ENCODE measurements around the gene PLA2G12A.

Gene PLA2G12A

DNA sequence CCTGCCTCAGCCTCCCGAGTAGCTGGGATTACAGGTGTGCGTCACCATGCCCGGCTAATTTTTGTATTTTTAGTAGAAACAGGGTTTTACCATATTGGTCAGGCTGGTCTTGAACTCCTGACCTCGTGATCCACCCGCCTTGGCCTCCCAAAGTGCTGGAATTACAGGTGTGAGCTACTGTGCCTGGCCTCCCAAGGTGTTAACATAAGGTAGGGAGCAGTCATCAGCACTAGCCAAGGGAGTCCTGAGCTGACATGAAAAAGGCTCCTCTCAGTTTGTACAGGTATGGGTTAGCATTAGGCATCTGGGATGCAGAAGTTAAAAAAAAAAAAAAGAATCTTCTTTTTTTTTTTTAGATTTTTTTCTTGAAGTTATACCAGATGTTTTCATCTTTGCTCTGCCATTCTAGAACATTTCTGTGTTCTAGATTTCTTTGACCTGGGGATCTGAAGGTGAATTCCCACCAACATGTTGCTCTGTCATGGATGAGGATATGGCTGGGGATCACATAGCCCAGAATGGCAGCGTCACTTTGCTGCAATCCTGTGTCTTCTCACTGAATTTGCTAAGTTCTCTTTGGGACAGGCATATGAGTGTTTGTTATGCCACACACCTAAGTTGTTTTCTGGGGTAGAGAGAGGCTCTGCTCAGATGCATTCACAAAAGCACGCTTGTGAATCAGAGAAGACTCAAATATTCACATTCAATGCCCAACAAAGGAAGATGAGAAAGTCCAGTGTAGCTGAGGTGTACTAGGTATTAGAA, 24.4 kb upstream of the PLA2G12A start:
- no peak for DNase-seq
- Mint-ChIP-seq H3K27me3 (ENCODE audit: low read depth, poor library complexity) (peaks cover 10% of the 10 kb centered on the region), H3K4me3 (no peak overlapping the region), H3K36me3 (ENCODE audit: low read depth) (no peaks in the 10 kb centered on the region), H3K9me3 (no peaks in the 10 kb centered on the region), H3K4me1 (no peaks in the 10 kb centered on the region), H3K27ac (no peak overlapping the region)
- TF ChIP-seq, protein P1, sequence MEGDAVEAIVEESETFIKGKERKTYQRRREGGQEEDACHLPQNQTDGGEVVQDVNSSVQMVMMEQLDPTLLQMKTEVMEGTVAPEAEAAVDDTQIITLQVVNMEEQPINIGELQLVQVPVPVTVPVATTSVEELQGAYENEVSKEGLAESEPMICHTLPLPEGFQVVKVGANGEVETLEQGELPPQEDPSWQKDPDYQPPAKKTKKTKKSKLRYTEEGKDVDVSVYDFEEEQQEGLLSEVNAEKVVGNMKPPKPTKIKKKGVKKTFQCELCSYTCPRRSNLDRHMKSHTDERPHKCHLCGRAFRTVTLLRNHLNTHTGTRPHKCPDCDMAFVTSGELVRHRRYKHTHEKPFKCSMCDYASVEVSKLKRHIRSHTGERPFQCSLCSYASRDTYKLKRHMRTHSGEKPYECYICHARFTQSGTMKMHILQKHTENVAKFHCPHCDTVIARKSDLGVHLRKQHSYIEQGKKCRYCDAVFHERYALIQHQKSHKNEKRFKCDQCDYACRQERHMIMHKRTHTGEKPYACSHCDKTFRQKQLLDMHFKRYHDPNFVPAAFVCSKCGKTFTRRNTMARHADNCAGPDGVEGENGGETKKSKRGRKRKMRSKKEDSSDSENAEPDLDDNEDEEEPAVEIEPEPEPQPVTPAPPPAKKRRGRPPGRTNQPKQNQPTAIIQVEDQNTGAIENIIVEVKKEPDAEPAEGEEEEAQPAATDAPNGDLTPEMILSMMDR (IDR thresholded peaks at IDR 0.05), result no peak

DNA sequence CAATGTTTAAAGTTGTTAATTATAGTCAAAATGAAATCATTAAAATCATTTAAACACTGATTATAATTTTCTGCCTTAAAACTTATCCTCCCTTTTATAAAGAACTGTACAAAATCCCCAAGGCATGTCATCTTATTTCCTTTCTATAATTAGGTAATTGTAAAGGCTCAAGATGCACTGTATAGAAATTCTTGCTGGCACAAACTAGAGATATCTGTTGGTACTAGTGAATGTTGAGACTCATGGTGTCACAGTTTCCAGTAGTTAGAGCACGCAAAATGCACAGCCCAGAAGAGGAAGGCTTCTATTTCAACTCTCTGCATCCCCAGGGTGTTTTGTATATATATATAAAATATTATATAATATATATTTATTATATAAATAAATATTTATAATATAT, 22.7 kb upstream of the PLA2G12A start:
- H3K4me3 Mint-ChIP-seq, result no peak overlapping the region
- H3K9me3 Mint-ChIP-seq, result no peaks in the 10 kb centered on the region
- H3K4me1 Mint-ChIP-seq, result no peaks in the 10 kb centered on the region
- DNase-seq, result no peak
- H3K36me3 Mint-ChIP-seq (ENCODE audit: low read depth), result no peaks in the 10 kb centered on the region
- H3K27ac Mint-ChIP-seq, result no peak overlapping the region
- TF ChIP-seq, protein P1 (IDR thresholded peaks at IDR 0.05), result no peak
- peaks cover 10% of the 10 kb centered on the region for H3K27me3 Mint-ChIP-seq (ENCODE audit: low read depth, poor library complexity)

DNA sequence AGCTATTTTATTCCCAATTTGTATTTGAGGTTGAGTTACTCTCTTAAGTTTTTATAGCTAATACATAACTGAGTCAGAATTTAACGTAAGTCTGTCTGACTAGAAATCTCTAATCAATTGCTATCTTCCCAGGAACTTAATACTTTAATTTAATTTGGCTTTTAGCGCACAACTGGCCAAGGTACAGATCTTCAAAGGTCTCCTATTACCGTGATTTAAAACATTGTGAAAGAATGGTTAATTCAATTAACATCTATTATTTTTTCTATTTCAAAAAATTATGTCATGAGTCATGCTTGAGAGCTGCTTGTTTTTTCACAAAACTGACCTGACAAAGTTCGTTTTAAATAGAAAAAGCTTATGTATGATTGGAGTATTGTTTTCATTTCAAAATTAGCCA, 22.0 kb upstream of the PLA2G12A start:
- H3K4me3 Mint-ChIP-seq, result no peak overlapping the region
- TF ChIP-seq, protein P1 (IDR thresholded peaks at IDR 0.05), result no peak
- peaks cover 10% of the 10 kb centered on the region for H3K27me3 Mint-ChIP-seq (ENCODE audit: low read depth, poor library complexity)
- no peak for DNase-seq
- H3K9me3 Mint-ChIP-seq, result no peaks in the 10 kb centered on the region
- H3K4me1 Mint-ChIP-seq, result no peaks in the 10 kb centered on the region
- no peaks in the 10 kb centered on the region for H3K36me3 Mint-ChIP-seq (ENCODE audit: low read depth)
- no peak overlapping the region for H3K27ac Mint-ChIP-seq

DNA sequence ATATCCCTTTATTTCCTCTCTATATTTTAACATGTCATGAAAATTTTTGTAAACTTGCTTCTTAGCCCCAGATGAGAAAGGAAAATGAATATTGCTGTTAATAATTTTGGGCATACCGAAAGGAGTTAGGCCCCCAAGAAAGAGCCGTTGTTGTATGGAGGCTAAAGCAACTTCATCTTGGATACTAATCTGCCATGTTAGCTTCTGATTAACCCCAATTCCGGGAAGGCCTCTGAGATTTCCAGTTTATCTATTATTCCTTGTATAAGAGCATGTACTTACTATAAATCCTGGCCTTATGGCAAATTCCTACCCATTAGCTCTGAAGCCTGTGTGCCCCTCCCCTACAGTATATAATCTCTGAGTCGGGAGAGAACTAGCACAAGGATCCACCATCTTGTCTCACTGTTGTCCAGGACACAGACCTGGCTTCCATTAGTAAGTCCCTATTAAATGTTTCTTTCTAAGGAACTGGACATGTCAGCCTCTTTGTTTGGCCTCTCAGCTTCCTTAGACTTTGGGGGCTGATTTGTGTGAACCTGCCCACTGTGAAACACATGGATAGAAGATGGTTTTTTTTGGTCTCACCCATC, 20.9 kb upstream of the PLA2G12A start:
- Mint-ChIP-seq H3K4me3 (no peak overlapping the region), H3K4me1 (no peaks in the 10 kb centered on the region), H3K27me3 (ENCODE audit: low read depth, poor library complexity) (peaks cover 10% of the 10 kb centered on the region), H3K27ac (no peak overlapping the region), H3K9me3 (no peaks in the 10 kb centered on the region), H3K36me3 (ENCODE audit: low read depth) (no peaks in the 10 kb centered on the region)
- TF ChIP-seq, protein P1 (IDR thresholded peaks at IDR 0.05), result no peak
- DNase-seq, result no peak

DNA sequence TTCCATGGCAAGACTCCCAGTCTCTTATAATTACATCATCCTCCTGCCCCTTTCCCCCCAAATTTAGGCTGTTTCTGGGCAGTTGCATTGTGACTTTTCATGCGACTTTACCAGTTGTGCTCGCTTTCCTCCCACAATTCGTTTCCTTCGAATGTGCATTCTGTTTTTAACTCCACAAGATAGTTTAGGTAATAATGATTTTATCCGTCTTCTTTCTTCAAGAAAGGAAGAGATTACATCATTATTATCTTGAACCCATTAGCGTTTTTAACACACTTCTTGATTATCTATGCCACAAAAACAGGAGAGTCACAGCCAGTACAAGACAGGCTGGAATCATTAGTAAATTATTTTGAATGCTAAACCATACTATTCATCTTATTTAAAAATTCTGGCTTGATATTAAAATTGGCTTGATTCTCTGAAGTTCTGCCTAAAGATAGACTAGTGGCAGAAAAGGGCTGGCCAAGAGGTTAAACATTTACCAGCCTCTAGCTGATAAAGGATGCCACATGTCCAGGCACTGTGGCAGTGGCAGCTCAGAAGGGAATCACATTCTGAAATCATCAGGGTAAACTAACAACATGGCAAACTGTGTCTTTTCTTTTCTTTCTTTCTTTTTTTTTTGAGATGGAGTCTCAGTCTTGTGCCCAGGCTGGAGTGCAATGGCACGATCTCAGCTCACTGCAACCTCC, 19.7 kb upstream of the PLA2G12A start:
- Mint-ChIP-seq H3K27me3 (ENCODE audit: low read depth, poor library complexity) (peaks cover 7% of the 10 kb centered on the region), H3K9me3 (no peaks in the 10 kb centered on the region), H3K27ac (no peak overlapping the region), H3K36me3 (ENCODE audit: low read depth) (no peaks in the 10 kb centered on the region), H3K4me1 (no peaks in the 10 kb centered on the region), H3K4me3 (no peak overlapping the region)
- DNase-seq, result no peak
- TF ChIP-seq, protein P1 (IDR thresholded peaks at IDR 0.05), result no peak

Measured in nephron progenitor cell (in vitro differentiated cells).